ENCODE measurements around the gene RYR2.

RYR2 gene

GRCh38 chr1:237405912-237406311 lies 363.9 kb downstream of the RYR2 start:
- Histone ChIP-seq H4K91ac (ENCODE audit: low read depth, low read length) (no peak overlapping the region), H3K4me2 (ENCODE audit: low read length) (no peak overlapping the region), H3K27ac (ENCODE audit: low read depth, low read length) (no peak overlapping the region), H4K12ac (ENCODE audit: low read depth, low read length) (no peak overlapping the region), H3K27me3 (ENCODE audit: insufficient read depth, low read length) (no peaks in the 10 kb centered on the region), H3K36me3 (ENCODE audit: control insufficient read depth in 1 of 2, insufficient read depth in 2 of 2, low read length in 2 of 2) (no peaks in the 10 kb centered on the region), H3K79me1 (ENCODE audit: low read length) (no peaks in the 10 kb centered on the region), H3K23ac (ENCODE audit: low read length) (no peak overlapping the region), H2AK5ac (ENCODE audit: low read length) (no peak overlapping the region), H3K4me3 (ENCODE audit: low read depth, low read length) (no peak overlapping the region), H3K79me2 (ENCODE audit: control insufficient read depth, insufficient read depth, low read length, poor library complexity) (no peaks in the 10 kb centered on the region), H3K9ac (ENCODE audit: low read length) (no peak overlapping the region), H4K8ac (ENCODE audit: low read depth, low read length) (no peak overlapping the region), H3K18ac (ENCODE audit: low read length) (no peak overlapping the region), H3K14ac (ENCODE audit: low read length) (no peak overlapping the region), H2BK12ac (ENCODE audit: low read length) (no peak overlapping the region), H3K9me3 (ENCODE audit: insufficient read depth, low read depth, low read length) (no peaks in the 10 kb centered on the region), H2AFZ (ENCODE audit: insufficient read depth, low read length, poor library complexity) (no peak overlapping the region), H2BK5ac (ENCODE audit: low read depth, low read length, poor library complexity) (no peak overlapping the region), H2BK120ac (ENCODE audit: insufficient read depth, low read length, poor library complexity) (no peak overlapping the region), H3K4ac (ENCODE audit: low read depth, low read length) (no peak overlapping the region), H3K4me1 (ENCODE audit: control insufficient read depth in 1 of 2, insufficient read depth in 2 of 2, low read length in 2 of 2) (no peaks in the 10 kb centered on the region)
- WGBS (ENCODE audit: extremely low coverage, insufficient coverage, insufficient read length), result no CpG with 5 or more reads among the region's 3 CpGs
- no peak for DNase-seq

DNA sequence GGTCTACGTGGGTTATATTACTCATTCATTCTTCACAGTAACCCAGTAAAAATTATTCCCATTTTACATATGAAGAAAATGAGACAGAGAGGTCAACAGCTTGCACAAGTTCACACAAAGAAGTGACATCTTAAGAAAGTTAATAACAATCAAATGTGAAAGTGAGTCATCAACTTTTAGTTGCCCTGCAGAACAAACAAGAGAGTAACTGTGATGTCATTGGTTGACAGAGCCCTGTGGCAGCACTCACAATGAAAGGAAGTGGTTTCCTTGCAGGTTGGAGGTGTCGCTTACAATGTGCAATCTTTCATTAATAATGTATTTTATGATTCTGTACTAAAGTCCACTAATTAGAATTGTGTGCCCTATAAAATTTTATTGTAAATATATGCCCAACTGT lies 369.6 kb downstream of the RYR2 start:
- Histone ChIP-seq H4K8ac (ENCODE audit: low read depth, low read length) (no peak overlapping the region), H3K9me3 (ENCODE audit: insufficient read depth, low read depth, low read length) (no peaks in the 10 kb centered on the region), H3K18ac (ENCODE audit: low read length) (no peak overlapping the region), H3K79me1 (ENCODE audit: low read length) (no peaks in the 10 kb centered on the region), H3K4me2 (ENCODE audit: low read length) (no peak overlapping the region), H2BK120ac (ENCODE audit: insufficient read depth, low read length, poor library complexity) (no peak overlapping the region), H3K4me3 (ENCODE audit: low read depth, low read length) (no peak overlapping the region), H2AK5ac (ENCODE audit: low read length) (no peak overlapping the region), H3K27me3 (ENCODE audit: insufficient read depth, low read length) (no peaks in the 10 kb centered on the region), H4K12ac (ENCODE audit: low read depth, low read length) (no peak overlapping the region), H2BK12ac (ENCODE audit: low read length) (no peak overlapping the region), H3K14ac (ENCODE audit: low read length) (no peak overlapping the region), H2AFZ (ENCODE audit: insufficient read depth, low read length, poor library complexity) (no peak overlapping the region), H3K4ac (ENCODE audit: low read depth, low read length) (no peak overlapping the region), H3K23ac (ENCODE audit: low read length) (no peak overlapping the region), H3K79me2 (ENCODE audit: control insufficient read depth, insufficient read depth, low read length, poor library complexity) (no peaks in the 10 kb centered on the region), H2BK5ac (ENCODE audit: low read depth, low read length, poor library complexity) (no peak overlapping the region), H3K9ac (ENCODE audit: low read length) (no peak overlapping the region), H3K36me3 (ENCODE audit: control insufficient read depth in 1 of 2, insufficient read depth in 2 of 2, low read length in 2 of 2) (no peaks in the 10 kb centered on the region), H3K27ac (ENCODE audit: low read depth, low read length) (no peak overlapping the region), H4K91ac (ENCODE audit: low read depth, low read length) (no peak overlapping the region), H3K4me1 (ENCODE audit: control insufficient read depth in 1 of 2, insufficient read depth in 2 of 2, low read length in 2 of 2) (no peaks in the 10 kb centered on the region)
- WGBS (ENCODE audit: extremely low coverage, insufficient coverage, insufficient read length), result no CpG with 5 or more reads among the region's 2 CpGs
- DNase-seq, result no peak

GRCh38 chr1:237416924-237417655 lies 375.1 kb downstream of the RYR2 start:
- Histone ChIP-seq H4K8ac (ENCODE audit: low read depth, low read length) (no peak overlapping the region), H2BK12ac (ENCODE audit: low read length) (no peak overlapping the region), H4K12ac (ENCODE audit: low read depth, low read length) (no peak overlapping the region), H2BK120ac (ENCODE audit: insufficient read depth, low read length, poor library complexity) (no peak overlapping the region), H3K4ac (ENCODE audit: low read depth, low read length) (no peak overlapping the region), H2AK5ac (ENCODE audit: low read length) (no peak overlapping the region), H4K91ac (ENCODE audit: low read depth, low read length) (no peak overlapping the region), H2BK5ac (ENCODE audit: low read depth, low read length, poor library complexity) (no peak overlapping the region), H2AFZ (ENCODE audit: insufficient read depth, low read length, poor library complexity) (no peak overlapping the region), H3K4me2 (ENCODE audit: low read length) (no peak overlapping the region), H3K4me3 (ENCODE audit: low read depth, low read length) (no peak overlapping the region), H3K4me1 (ENCODE audit: control insufficient read depth in 1 of 2, insufficient read depth in 2 of 2, low read length in 2 of 2) (no peaks in the 10 kb centered on the region), H3K27me3 (ENCODE audit: insufficient read depth, low read length) (no peaks in the 10 kb centered on the region), H3K23ac (ENCODE audit: low read length) (no peak overlapping the region), H3K79me1 (ENCODE audit: low read length) (no peaks in the 10 kb centered on the region), H3K18ac (ENCODE audit: low read length) (no peak overlapping the region), H3K14ac (ENCODE audit: low read length) (no peak overlapping the region), H3K27ac (ENCODE audit: low read depth, low read length) (no peak overlapping the region), H3K36me3 (ENCODE audit: control insufficient read depth in 1 of 2, insufficient read depth in 2 of 2, low read length in 2 of 2) (no peaks in the 10 kb centered on the region), H3K9me3 (ENCODE audit: insufficient read depth, low read depth, low read length) (no peaks in the 10 kb centered on the region), H3K9ac (ENCODE audit: low read length) (no peak overlapping the region), H3K79me2 (ENCODE audit: control insufficient read depth, insufficient read depth, low read length, poor library complexity) (no peaks in the 10 kb centered on the region)
- no CpG with 5 or more reads among the region's 10 CpGs for whole genome bisulfite sequencing (ENCODE audit: extremely low coverage, insufficient coverage, insufficient read length)
- no peak for DNase-seq

DNA sequence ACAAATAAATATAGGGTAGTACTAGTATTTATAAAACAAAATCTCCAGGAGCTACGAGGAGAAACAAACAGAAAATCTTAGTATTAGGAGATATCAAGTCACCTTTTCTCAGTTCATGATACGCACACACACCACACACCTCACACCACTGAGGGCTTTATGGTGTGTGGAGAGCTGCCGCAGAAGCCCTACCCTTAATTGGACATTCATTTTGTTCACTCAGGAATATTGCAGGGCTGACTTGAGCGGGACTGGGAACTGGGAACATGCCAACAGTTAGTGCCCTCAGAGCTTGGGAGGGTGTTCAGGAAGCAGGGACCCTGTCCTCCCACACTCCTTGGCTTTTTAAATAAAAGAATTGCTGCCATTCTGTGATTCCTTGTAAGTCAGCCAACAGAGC lies 386.8 kb downstream of the RYR2 start:
- WGBS (ENCODE audit: extremely low coverage, insufficient coverage, insufficient read length), result no CpG with 5 or more reads among the region's 4 CpGs
- H3K27ac ChIP-seq (ENCODE audit: low read depth, low read length), result no peak overlapping the region

More for the DNA sequence above, 386.8 kb downstream of the RYR2 start:
- Histone ChIP-seq H3K4me2 (ENCODE audit: low read length) (no peak overlapping the region), H4K12ac (ENCODE audit: low read depth, low read length) (no peak overlapping the region), H2BK120ac (ENCODE audit: insufficient read depth, low read length, poor library complexity) (no peak overlapping the region), H3K36me3 (ENCODE audit: control insufficient read depth in 1 of 2, insufficient read depth in 2 of 2, low read length in 2 of 2) (no peaks in the 10 kb centered on the region), H3K14ac (ENCODE audit: low read length) (no peak overlapping the region), H3K27me3 (ENCODE audit: insufficient read depth, low read length) (no peaks in the 10 kb centered on the region), H3K79me1 (ENCODE audit: low read length) (no peaks in the 10 kb centered on the region), H3K4me3 (ENCODE audit: low read depth, low read length) (no peak overlapping the region), H3K4me1 (ENCODE audit: control insufficient read depth in 1 of 2, insufficient read depth in 2 of 2, low read length in 2 of 2) (no peaks in the 10 kb centered on the region), H3K79me2 (ENCODE audit: control insufficient read depth, insufficient read depth, low read length, poor library complexity) (no peaks in the 10 kb centered on the region), H2AFZ (ENCODE audit: insufficient read depth, low read length, poor library complexity) (no peak overlapping the region), H2BK12ac (ENCODE audit: low read length) (no peak overlapping the region), H3K9ac (ENCODE audit: low read length) (no peak overlapping the region), H3K23ac (ENCODE audit: low read length) (no peak overlapping the region), H4K91ac (ENCODE audit: low read depth, low read length) (no peak overlapping the region), H2AK5ac (ENCODE audit: low read length) (no peak overlapping the region), H3K4ac (ENCODE audit: low read depth, low read length) (no peak overlapping the region), H2BK5ac (ENCODE audit: low read depth, low read length, poor library complexity) (no peak overlapping the region), H3K9me3 (ENCODE audit: insufficient read depth, low read depth, low read length) (no peaks in the 10 kb centered on the region), H4K8ac (ENCODE audit: low read depth, low read length) (no peak overlapping the region), H3K18ac (ENCODE audit: low read length) (no peak overlapping the region)
- DNase-seq, result no peak
